Umbilical cord (tissue), 2 donors: ENCODE measurements around the gene RPS19BP1. TPM values are rescaled to one million over a fixed set of nuclear protein-coding genes. Genes with fewer than 3 reads are reported as not detected.
"Not testable (repeated sequence)": the region's sequence is repeated elsewhere in the genome, so short reads cannot be mapped to it uniquely, and the experiment has no call there.

Experiments used
- DNase-seq: peaks from one replicate; pipeline ENCODE4 v3.0.0-alpha.2; 2015; ENCODE audit warnings: low spot score
- total RNA-seq: library from RNA; depleted of rRNA; stranded (reverse); fragments of >200 nt; gene quantifications from one replicate; pipeline ENCODE4 v1.2.3, GENCODE V29; 2014; ENCODE audit warnings: low replicate concordance; ENCODE audit not compliant: insufficient read depth

The RPS19BP1 gene
- total RNA-seq, 1 donor from 2014 or later: 19.0 TPM

DNA sequence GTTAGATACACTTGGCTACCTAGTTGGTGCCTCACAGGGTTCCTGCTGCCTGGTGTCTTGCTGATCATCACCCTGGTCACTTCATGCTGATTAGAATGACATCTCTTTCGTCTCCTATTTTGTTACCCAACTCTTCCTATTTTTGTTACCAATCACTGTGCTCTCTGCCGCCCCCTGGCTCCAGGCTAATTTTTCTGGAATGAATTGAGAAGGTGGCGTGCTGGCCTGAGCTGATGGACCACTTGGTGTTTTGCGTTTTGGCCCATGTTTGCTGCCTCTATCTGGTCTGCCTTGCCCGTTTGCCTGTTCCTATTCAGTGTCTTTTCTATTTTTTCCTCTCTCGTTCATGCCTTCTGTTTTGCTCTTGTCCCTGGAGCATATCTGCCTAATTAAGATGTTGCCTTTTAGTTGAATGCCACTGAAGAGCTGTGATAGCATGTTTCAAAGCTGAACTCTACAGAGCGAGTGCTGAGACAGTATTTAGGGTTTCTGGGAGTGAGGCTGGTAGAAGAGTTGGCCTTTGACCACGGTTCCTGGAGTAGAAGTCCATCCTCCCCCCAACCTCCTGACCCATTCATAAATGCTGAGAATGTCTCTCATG, 18.1 kb downstream of the RPS19BP1 start:
- no peak for DNase-seq

DNA sequence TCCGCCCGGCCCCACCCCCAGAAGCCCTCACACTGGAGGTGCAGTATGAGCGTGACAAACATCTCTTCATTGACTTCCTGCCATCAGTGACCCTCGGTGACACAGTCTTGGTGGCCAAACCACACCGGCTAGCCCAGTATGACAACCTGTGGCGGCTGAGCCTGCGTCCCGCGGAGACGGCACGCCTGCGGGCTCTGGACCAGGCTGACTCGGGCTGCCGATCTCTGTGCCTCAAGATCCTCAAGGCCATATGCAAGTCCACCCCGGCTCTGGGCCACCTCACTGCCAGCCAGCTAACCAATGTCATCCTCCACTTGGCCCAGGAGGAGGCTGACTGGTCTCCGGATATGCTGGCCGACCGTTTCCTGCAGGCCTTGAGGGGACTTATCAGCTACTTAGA, 18.8 kb downstream of the RPS19BP1 start:
- DNase-seq: no peak

DNA sequence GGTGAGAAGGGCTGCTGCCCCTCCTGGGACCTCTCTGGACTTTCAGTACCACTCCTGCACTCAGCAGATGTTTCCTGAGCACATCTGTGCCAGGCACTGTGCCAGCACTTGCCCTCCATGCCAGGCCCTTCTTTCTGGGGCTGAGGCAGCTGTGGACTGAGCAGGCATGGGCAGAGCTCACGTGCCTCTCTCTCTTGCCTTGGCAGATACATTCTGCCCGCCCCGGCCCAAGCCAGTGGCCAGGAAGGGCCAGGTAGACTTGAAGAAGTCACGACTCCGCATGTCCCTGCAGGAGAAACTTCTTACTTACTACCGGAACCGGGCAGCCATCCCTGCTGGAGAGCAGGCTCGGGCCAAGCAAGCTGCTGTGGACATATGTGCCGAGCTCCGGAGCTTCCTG, 20.5 kb downstream of the RPS19BP1 start:
- no peak for DNase-seq

DNA sequence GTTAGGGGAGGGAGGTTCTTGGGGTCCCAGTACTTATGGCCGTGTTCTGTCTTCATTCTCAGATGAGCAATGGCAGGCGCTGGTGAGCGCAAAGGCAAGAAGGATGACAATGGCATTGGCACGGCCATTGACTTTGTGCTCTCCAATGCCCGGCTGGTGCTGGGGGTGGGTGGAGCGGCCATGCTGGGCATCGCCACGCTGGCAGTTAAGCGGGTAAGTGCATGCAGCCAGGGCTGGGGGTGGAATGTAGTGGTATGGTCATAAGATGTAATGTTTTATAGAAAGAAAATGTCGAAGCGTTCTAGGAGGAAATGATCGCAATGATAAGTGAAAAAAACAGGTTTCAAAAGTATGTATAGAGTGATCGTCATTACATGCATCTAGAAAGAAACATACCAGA, 21.3 kb downstream of the RPS19BP1 start:
- DNase-seq: no peak

DNA sequence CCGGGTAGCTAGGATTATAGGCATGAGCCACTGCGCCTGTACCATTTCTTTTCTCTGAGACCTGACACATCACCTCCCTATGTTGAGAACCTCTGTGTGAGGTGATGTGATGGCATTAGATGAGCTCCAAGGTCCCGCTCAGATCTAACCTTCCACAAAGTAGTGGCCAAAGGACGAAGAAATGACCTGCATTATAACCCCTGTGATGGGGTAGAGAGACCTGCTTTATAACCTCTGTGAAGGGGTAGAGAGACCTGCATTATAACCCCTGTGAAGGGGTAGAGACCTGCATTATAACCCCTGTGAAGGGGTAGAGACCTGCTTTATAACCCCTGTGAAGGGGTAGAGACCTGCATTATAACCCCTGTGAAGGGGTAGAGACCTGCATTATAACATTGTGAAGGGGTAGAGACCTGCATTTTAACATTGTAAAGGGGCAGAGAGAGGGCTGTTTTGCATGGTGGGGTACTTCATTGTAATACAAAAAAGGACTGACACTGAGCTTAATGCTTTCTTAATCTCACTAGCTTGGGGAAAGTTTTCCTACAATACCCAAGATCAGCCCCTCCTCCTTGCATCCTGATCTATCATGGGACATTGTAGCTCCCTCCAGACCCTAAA, 21.9 kb downstream of the RPS19BP1 start:
- no peak for DNase-seq

DNA sequence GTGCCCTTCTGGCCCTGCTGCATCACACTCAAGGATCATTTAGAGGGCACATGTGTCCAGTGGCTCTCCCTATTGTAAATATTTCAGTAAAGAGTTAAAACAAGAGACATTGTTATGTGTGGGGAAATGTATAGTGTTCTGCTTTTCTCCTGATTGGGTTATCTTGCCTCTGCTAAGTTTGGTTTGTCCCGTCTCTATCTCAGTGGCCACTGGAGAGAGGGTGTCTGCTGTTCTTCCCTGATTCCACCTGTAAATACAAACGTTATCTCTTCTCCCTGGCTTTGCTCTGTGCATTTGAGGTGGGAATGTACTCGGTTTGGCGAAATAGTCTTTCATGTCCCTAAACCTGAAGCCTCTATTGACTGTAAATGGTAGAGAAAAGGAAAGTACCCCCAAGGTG, 24.2 kb downstream of the RPS19BP1 start:
- DNase-seq: no peak

DNA sequence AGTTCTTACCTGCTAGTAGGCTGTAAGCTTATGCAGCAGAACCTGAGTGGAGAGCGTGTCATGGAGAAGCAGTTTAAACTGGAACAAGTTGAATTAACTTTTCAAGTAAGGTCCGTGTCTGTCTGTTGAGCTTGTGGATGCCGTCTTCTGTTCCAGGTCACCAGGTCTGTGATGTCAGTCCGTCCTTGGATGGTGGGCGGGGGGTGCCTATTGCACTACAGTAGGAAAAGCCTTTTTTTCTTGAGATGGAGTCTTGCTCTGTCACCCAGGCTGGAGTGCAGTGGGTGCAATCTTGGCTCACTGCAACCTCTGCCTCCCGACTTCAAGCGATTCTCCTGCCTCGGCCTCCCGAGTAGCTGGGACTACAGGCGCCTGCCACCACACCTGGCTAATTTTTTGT, 25.5 kb downstream of the RPS19BP1 start:
- DNase-seq: not testable (repeated sequence)

DNA sequence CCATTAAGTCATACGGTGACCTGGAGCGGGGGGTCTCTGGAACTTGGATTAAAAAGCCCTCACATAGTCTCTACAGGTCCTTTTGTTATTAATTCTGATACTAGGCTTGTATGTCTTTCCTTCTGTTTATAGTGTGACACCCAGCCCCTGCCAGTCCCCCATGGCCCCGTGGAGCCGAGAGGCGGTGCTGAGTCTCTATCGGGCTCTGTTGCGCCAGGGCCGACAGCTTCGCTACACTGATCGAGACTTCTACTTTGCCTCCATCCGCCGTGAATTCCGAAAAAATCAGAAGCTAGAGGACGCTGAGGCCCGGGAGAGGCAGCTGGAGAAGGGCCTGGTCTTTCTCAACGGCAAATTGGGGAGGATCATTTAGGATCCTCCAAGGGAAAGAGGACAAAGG, 28.5 kb downstream of the RPS19BP1 start:
- no peak for DNase-seq

DNA sequence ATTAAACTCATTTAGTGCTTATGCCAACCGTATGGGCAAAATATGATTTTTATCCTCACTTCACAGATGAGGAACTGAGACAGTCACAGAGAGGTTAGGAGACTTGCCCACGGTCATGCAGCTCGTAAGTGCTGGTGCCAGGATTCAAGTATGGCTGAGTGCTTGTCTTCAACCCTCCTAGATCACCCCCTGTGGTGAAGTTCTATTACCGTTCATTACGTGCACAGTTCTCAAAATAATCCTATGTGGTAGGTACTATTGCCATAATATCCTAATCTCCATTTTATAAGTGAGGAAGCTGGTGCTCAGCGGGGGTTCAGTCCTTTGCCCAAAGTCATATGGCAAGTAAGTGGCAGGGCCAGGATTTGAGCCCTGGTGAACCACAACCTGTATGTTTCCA, 28.9 kb downstream of the RPS19BP1 start:
- no peak for DNase-seq

DNA sequence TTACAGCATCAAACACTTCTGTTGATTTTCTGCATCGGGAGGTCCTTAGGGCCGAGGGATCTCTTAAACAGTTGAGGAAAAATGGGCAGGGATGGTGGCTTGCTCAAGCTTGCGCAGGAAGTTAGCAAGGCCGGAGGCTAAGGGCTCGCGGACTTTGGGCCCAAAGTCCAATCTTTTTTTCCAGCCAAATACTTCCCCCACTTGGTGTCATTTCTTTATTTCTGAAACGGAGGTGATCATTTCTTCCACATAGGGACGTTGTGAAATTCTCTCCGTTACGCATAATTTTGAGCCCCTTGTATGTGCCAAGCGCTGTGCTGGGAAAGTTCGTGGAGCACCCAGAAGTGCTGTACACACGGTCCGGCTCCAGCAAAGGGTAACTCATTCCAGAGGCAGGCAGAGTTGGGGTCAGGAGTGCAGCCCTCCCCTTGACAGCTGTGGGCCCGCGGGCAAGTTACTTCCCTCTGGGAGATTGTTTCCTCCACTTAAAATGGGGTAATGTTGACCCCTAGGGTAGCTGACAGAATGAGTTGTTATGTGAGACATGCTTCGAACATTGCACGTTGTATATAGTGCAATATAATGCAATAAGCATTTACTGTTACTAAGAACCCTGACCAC, 29.6 kb downstream of the RPS19BP1 start:
- DNase-seq: no peak

DNA sequence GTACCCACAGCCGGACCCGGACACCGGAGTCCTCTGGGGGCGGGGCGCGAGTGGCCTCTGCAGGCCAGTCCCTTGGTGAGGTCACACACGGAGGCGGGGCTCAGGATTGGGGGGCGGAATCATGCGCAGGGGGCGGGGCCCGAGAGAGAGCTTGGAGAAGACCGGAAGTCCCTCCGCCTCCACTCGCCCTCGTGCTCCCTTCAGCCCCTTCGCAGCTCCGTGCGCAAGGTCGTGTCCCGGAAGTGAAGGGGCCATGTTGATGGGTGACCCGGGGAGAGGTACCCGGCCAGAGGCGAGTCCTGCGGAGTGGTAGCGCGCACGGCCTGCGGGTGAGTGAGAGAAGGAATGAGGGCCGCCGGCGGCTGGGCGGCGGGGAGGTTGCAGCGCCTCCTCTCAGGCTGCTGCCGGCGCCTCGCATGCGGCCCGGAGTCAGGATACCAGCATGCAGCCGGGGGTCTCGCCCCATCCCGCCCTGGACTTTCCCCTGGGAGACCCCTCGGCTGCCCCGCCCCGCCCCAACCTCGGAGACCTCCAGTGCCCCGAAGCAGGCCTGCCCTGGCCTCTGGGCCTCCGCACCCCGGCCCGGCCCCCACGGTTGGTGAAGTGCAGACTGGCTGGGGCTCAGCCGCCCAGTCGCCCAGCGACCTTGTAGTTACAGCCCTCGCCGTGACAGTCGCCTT, 30.3 kb downstream of the RPS19BP1 start, which contains the start of gene MIEF1:
MIEF1 (plus strand) TSS at position 182 of the 680 bp plus-strand sequence. CDS start 9,005 bp downstream, outside the sequence.
- DNase-seq: peak; percentile 99

DNA sequence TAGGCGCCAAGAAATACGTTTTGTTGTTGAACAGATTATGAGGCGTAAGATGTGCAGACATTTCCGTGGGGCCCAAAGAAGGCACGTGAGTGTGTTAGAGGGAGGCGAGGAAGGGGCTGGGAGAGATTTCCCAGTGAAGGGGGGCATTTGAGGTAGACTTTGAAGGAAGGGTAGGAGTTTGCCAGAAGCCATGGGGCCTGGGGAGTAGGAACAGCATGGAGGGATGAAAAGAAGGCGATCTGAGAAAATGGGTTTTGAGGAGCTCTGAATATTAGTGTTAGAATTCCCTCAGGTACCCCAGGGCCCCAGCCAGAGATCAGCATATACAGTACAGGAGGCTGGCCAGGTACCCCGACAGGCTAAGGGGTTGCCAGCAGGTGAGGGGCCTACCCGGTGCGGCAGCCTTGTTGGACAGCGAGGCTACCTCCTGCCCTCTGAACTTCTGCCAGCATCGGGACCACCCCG, 30.9 kb downstream of the RPS19BP1 start:
- no peak for DNase-seq

DNA sequence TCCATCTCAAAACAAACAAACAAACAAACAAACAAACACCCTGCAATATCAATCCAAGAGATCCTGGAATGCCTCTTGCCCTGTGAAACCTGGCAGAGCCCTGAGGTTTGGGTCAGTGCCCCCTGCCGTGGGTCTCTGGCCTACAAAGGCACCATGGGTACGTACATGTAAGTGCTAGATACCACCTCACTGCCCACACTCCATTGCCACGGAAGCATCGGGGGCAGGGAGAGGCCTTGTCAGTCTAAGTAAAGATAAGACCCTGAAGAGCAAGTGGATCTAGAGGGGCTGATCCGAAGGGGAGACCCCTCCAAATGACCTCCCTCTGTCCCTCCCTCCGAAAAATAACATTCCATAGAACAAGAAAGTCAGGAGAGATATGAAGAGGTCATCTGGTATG, 32.4 kb downstream of the RPS19BP1 start:
- no peak for DNase-seq

DNA sequence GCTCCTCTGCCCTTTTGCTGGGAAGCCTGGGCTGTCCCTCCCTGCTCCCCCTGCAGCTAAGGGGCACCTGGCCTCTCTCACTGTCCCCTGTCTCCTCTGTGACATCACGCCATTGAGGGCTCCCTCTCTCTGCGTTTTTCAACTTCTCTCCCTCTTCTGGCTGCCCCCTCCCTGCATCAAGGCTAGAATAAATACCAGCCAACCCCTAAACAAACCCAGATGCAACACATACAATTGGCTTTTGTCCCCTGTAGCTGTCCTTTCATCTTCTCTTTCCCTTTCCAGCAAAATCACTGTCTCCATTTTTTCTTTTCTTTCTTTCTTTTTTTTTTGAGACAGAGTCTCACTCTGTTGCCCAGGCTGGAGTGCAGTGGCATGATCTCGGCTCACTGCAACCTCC, 33.7 kb downstream of the RPS19BP1 start:
- no peak for DNase-seq

DNA sequence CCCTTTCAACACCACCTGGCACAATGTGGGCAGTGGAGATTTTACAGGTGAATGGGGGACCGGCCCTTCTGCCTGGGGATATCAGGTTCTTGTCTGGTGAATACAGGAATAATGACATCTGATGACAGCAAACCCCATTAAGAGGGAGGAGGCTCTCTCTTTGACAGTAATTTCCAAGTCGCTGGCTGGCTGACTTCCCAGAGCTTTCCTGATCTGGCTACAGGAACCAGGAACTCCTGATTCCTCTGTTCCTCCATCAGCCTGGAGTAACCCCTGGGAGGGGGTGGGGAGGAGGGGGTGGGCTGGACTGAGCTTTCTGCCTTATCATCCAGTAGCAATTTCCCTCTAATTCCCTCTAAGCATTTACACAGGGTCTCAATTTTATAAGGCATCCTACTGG, 34.2 kb downstream of the RPS19BP1 start:
- DNase-seq: peak; percentile 67

DNA sequence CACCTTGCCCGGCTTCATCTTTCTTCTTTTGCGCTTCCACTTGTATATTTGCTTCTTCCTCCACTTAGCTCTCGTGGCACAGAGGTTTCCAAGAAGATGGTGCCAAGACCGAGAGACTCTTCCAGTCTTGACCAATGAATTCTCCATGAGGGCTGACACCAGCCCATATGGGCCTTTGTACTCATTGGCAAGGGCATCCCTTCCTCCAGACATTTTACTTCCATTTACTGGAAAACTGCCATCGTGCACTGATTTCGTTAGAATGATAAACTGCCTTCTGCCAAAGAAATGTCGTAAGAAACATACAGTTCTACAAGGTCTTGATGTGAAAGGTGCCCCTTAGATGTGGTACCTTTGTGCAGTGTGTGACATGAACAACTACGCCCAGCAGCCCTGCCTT, 35.1 kb downstream of the RPS19BP1 start:
- no peak for DNase-seq

DNA sequence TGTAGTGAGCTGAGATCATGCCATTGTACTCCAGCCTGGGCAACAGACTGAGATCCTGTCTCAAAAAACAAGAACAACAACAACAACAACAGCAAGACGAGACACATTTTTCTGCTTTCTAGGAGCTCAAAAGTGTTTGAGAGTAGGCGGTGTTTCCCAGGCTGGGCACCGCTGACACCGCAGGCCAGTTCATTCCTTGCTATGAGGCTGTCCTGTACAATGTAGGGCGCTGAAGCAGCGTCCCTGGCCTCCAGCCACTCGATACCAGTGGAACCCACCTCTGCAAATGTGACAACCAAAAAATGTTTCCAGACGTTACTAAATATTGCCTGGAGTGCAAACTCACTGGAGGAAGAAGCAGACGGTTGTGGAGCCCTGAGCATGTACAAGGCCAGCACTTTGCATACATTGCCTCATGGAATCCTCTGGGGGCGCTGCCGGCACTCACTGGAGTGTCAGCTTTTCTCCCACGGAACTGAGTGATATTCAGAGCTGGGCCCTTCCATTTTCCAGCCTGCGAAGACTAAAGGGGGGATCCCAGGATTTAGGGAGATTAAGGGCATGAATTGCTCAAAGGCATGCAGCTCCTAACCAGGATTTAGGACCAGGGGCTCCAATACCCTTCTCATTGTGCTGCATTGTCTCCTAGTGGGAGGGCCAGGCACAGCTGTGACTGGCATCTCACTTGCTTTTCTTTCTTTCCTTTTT, 36.3 kb downstream of the RPS19BP1 start:
- DNase-seq: peak; percentile 91

DNA sequence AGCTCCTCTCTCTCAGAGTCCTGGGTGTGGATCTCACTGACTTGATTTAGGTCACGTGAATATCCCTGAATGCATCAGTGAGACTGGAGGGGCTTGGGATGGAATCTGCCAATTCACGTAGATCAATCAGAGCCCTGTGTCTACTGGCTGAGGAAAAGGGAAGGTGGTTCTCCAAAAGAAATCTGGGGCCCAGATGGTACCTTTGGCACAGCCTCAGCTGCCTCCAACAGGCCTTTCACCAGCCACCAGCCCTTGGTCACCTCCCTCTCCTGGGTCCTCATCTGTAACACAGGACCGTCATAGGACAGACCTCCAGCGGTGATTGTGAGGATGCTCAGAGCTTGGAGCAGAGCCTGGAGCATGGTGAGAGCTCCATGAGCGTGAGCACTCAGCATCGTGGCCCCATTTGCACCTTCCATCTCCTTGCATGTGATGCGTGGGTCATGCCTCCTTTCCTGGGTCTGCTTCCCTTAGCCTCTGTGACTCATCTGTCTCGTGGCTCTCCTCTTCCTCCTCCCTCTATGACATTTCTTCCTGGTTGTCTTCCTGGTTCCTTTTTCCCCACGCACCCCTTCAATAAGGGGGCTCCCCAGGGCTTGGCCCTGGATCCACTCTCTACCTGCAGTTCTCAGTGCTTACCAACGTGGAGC, 38.0 kb downstream of the RPS19BP1 start:
- DNase-seq: no peak

DNA sequence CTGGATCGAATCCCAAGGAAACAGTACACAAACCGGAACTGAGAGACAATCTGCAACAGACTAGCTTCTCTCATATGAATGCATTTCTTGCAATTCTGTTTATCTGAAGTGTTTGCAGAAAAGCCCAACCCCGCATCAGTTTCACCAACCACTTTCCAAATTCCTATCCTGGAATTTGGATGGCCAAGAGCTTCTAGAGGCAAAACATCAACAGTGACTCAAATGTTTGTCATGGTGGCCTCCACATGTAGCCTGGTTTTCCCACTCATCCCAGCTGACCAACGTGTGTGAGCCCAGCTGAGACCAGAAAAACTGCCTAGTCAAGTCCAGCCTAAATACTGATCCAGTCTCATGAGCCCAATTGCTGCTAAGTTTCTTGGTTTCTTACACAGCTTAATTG, 38.8 kb downstream of the RPS19BP1 start:
- no peak for DNase-seq

DNA sequence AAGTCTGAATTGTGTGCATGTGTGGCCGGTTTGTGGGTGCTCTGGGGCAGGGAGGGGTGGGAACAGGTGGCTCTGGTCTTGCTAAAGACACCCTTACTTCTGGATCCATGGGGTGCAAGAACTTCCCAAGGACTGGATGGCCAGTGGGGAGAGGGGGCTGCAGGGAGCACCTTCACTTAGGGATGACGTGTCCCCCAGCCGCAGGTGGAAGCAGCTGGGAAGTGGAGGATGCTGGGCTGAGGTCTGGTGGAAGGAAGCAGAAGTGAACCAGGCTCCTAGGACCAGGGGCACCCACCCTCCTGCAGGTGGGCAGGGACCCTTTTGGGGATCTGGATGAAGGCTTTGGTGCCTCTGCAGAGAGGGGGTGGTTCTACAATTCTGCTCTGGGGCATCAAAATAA, 40.4 kb downstream of the RPS19BP1 start:
- no peak for DNase-seq

DNA sequence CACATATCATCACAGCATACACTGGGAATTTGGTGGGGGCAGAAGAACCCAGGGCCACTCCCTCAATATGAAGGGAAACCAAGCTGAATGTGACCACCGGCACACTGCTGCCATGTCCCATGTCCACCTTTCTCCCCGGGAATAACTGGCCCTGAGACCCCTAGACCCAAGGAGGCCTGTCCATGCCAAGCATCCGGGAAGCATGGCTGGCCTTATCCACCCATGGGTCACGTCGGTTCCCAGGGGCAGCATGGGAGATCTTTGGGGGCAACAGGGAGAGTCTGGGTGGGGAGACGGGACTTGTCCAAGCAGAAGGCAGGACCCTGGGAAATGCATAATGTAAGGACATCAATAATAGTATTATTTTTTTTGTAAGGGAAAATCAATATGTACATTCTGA, 40.9 kb downstream of the RPS19BP1 start:
- DNase-seq: no peak
